Measurements from ENCODE around the gene RAB6B. TPM values are rescaled to one million over a fixed set of nuclear protein-coding genes. Genes with fewer than 3 reads are reported as not detected.

RAB6B gene
- total and polyA plus RNA-seq, 2 of the 8 experiments (the other 6 are each of a cell fraction or from before 2014, with no cell fraction given): 7.9 to 15.6 TPM

- no peak overlapping the region for H3K56ac ChIP-seq (replicated peaks; ENCODE audit: insufficient read length, low read depth, low read length)
- H2BK120ac ChIP-seq (replicated peaks; ENCODE audit: low read depth, low read length): no peak overlapping the region
- ChIA-PET CTCF (ENCODE audit: partially characterized antibody) (interaction anchor here (0.7 to 3.8 kb wide), 9 partner anchors 9 to 63 kb away, joined by 3 to 17 read pairs (median 6); no protein-coding TSS in a partner anchor), POLR2A (ENCODE audit: partially characterized antibody) (no interaction called here)
- H3K79me2 ChIP-seq (ENCODE audit: control insufficient read depth in 1 of 2, insufficient read depth in 2 of 2, low read length in 2 of 2): no peaks in the 10 kb centered on the region
- H3K9me3 ChIP-seq (ENCODE audit: insufficient read depth in 2 of 2, low read depth in 1 of 2, low read length in 1 of 2): no peaks in the 10 kb centered on the region
- no peak for DNase-seq (ENCODE audit: low read depth in 1 of 2, low spot score in 2 of 2)
- no peak overlapping the region for H4K8ac ChIP-seq (ENCODE audit: extremely low read depth, insufficient read depth, low read length)
- H3K4me2 ChIP-seq (ENCODE audit: insufficient read depth in 1 of 2, low read depth in 2 of 2, low read length in 2 of 2): no peak overlapping the region
- H3K27ac ChIP-seq (ENCODE audit: low read depth, low read length): no peak overlapping the region
- no peak overlapping the region for H3K18ac ChIP-seq (ENCODE audit: extremely low read depth, low read length)
- 100% methylated on average over 3 of the region's 3 CpGs; no CpG with 5 or more reads in 1 of the 2 experiments for whole genome bisulfite sequencing, 2 experiments (ENCODE audit: extremely low coverage in 1 of 2, insufficient coverage in 1 of 2, insufficient read length in 1 of 2, insufficient replicate concordance in 2 of 2, low coverage in 1 of 2, low lambda C conversion rate in 2 of 2, missing lambda C conversion rate in 1 of 2)
- no peak overlapping the region for H2BK15ac ChIP-seq (ENCODE audit: low read length)
- no peaks in the 10 kb centered on the region for H3K36me3 ChIP-seq (ENCODE audit: control insufficient read depth in 2 of 4, insufficient read depth in 4 of 4, low read length in 3 of 4)
- FAIRE-seq: no peak
- H3K4me1 ChIP-seq (replicated peaks in 1 of 4; ENCODE audit: control insufficient read depth in 3 of 4, insufficient read depth in 4 of 4, low read length in 3 of 4): peaks cover 0 to 2% (median 0%) of the 10 kb centered on the region in 4 experiments; a peak in 3 of 7 replicates
- no peak overlapping the region for H4K91ac ChIP-seq (replicated peaks; ENCODE audit: insufficient read length, low read length)
- no peak for TF ChIP-seq CREB1 (IDR thresholded peaks at IDR 0.05)
- TF ChIP-seq ATF3 (IDR thresholded peaks at IDR 0.05; ENCODE audit: insufficient read depth, low read depth, low read length): no peak
- no peak for TF ChIP-seq ASH2L (IDR thresholded peaks at IDR 0.05; ENCODE audit: low read length)
- TF ChIP-seq SIRT6 (IDR thresholded peaks at IDR 0.05; ENCODE audit: low read length): no peak
- no peak for TF ChIP-seq BACH1 (IDR thresholded peaks at IDR 0.05; ENCODE audit: low read length)
- no peak for TF ChIP-seq NANOG (IDR thresholded peaks at IDR 0.05; ENCODE audit: insufficient read depth, low read depth, low read length, poor library complexity, severe bottlenecking)
- TF ChIP-seq CEBPB (IDR thresholded peaks at IDR 0.05; ENCODE audit: low read depth, low read length): no peak
- no peak for TF ChIP-seq POLR2AphosphoS5 (IDR thresholded peaks at IDR 0.05; ENCODE audit: low read depth, low read length)
- TF ChIP-seq CHD1 (IDR thresholded peaks at IDR 0.05; ENCODE audit: low read depth, low read length): no peak
- H4K20me1 ChIP-seq (replicated peaks in 1 of 2; ENCODE audit: control insufficient read depth in 1 of 2, insufficient read depth in 2 of 2, low read length in 2 of 2): no peaks in the 10 kb centered on the region
- no peak overlapping the region for H2BK20ac ChIP-seq (ENCODE audit: low read length)
- no peaks in the 10 kb centered on the region for H3K27me3 ChIP-seq (replicated peaks in 1 of 4; ENCODE audit: control insufficient read depth in 3 of 4, extremely low read depth in 1 of 4, insufficient read depth in 3 of 4, low read length in 3 of 4)
- no peaks in the 10 kb centered on the region for H3K79me1 ChIP-seq (ENCODE audit: low read depth, low read length)
- no peak overlapping the region for H3K9ac ChIP-seq (replicated peaks in 1 of 4; ENCODE audit: extremely low read depth in 1 of 4, low read depth in 3 of 4, low read length in 3 of 4)
- no peak overlapping the region for H3K4ac ChIP-seq (replicated peaks; ENCODE audit: insufficient read length, low read depth, low read length)
- H3K23ac ChIP-seq (ENCODE audit: insufficient read length): no peak overlapping the region
- H2AK5ac ChIP-seq (ENCODE audit: low read depth, low read length): no peak overlapping the region
- H3K23me2 ChIP-seq (ENCODE audit: low read depth, low read length): no peaks in the 10 kb centered on the region
- no peak overlapping the region for H3K14ac ChIP-seq (ENCODE audit: insufficient read length)
- no peak overlapping the region for H4K5ac ChIP-seq (ENCODE audit: insufficient read length, low read depth, low read length)
- no peak overlapping the region for H2BK5ac ChIP-seq (ENCODE audit: low read depth, low read length)
- H3K4me3 ChIP-seq (ENCODE audit: extremely low read depth in 1 of 4, insufficient read depth in 2 of 4, low read depth in 3 of 4, low read length in 4 of 4): no peak overlapping the region
- no peak overlapping the region for H2AFZ ChIP-seq (ENCODE audit: low read length)
- no peak overlapping the region for H2BK12ac ChIP-seq (ENCODE audit: low read depth, low read length)
Observed at GRCh38 chr3:133866141-133866540, 29.5 kb downstream of the RAB6B start.

Measured in H1 (cell line).